Lower lobe of right lung (tissue), 2 donors: ENCODE data around the gene FTCD. TPM values are rescaled to one million over a fixed set of nuclear protein-coding genes. Genes with fewer than 3 reads are reported as not detected.

Experiments
- ATAC-seq, 2 donors: fragments of 200-7000 bp; cut with Tn5 transposase; one replicate each; pipeline ENCODE4 v1.9.1; 2020 to 2022; ENCODE audit warnings: mild to moderate bottlenecking in 2 of 2, moderate library complexity in 2 of 2
- DNase-seq: peaks from one replicate; pipeline ENCODE4 v3.0.0-alpha.2; 2020
- H3K27ac ChIP-seq: fragments of 200-600 bp; one replicate; pipeline ENCODE4 v1.8.0; 2022
- H3K27me3 ChIP-seq: fragments of 200-600 bp; one replicate; pipeline ENCODE4 v1.8.0; 2022; ENCODE audit warnings: low read depth
- H3K36me3 ChIP-seq: fragments of 200-600 bp; one replicate; pipeline ENCODE4 v1.8.0; 2022; ENCODE audit warnings: mild to moderate bottlenecking
- H3K4me1 ChIP-seq: fragments of 200-600 bp; one replicate; pipeline ENCODE4 v1.8.0; 2022
- H3K4me3 ChIP-seq: fragments of 200-600 bp; one replicate; pipeline ENCODE4 v1.8.0; 2022; ENCODE audit warnings: mild to moderate bottlenecking
- H3K9me3 ChIP-seq: fragments of 200-600 bp; one replicate; pipeline ENCODE4 v1.8.0; 2022
- intact Hi-C: fragments of 100-400 bp; cut with DNase I; formaldehyde crosslinking; loops from one replicate; pipeline ENCODE4 v1.11.0; 2022
- total RNA-seq: library from RNA; stranded (reverse); fragmentation: NEBNext Ultra II Directional; extraction: Animal tissue kit (Norgen Biotek cat#: 25700); gene quantifications from one replicate; pipeline ENCODE4 v1.2.1, GENCODE V29; 2021
- TF ChIP-seq, protein P1 (sequence below): fragments of 200-600 bp; IDR thresholded peaks from one replicate; pipeline ENCODE4 v1.8.0; 2022; ENCODE audit warnings: antibody characterized with exemption, mild to moderate bottlenecking
- donor health status: DM: no; HTN: yes; CAD: no; lungs with severe emphysema.

FTCD gene
- total RNA-seq, 1 donor from 2014 or later: 1.5 TPM

DNA sequence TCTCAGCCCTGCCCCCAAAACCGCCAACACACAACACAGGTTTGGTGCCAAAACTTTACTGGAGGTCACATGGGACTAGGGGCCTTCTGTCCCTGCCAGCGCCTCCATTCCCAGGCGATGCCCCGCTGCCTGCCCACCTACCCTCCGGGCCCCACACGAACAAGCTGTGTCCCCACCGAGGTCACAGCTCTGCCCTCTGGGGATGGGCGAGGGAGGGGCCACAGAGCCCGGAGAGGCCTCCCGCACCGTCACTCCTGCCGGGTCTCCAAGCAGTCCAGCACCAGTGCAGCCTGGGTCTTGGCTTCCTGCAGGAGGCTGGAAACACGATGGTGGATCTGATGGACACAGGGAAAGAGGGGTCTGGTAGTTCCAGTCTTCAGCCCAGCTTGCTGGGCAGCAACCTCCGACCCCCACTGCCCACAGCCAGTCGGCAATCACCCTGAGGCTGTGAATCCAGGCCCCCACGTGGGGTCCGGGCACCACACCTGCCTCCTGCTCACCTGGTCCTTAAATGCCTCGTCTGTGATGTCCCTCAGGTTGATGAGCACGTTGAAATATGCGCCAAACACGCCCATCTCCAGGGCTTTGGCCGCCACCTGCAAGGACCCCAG is 18.5 kb downstream of the FTCD start:
- TF ChIP-seq, protein P1, sequence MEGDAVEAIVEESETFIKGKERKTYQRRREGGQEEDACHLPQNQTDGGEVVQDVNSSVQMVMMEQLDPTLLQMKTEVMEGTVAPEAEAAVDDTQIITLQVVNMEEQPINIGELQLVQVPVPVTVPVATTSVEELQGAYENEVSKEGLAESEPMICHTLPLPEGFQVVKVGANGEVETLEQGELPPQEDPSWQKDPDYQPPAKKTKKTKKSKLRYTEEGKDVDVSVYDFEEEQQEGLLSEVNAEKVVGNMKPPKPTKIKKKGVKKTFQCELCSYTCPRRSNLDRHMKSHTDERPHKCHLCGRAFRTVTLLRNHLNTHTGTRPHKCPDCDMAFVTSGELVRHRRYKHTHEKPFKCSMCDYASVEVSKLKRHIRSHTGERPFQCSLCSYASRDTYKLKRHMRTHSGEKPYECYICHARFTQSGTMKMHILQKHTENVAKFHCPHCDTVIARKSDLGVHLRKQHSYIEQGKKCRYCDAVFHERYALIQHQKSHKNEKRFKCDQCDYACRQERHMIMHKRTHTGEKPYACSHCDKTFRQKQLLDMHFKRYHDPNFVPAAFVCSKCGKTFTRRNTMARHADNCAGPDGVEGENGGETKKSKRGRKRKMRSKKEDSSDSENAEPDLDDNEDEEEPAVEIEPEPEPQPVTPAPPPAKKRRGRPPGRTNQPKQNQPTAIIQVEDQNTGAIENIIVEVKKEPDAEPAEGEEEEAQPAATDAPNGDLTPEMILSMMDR: no peak
- no peak for ATAC-seq
- intact Hi-C loops: no loop called here
- Histone ChIP-seq H3K9me3 (no peaks in the 10 kb centered on the region), H3K36me3 (no peaks in the 10 kb centered on the region), H3K27me3 (peaks cover 9% of the 10 kb centered on the region), H3K4me1 (no peaks in the 10 kb centered on the region), H3K27ac (no peak overlapping the region), H3K4me3 (no peak overlapping the region)
- no peak for DNase-seq

DNA sequence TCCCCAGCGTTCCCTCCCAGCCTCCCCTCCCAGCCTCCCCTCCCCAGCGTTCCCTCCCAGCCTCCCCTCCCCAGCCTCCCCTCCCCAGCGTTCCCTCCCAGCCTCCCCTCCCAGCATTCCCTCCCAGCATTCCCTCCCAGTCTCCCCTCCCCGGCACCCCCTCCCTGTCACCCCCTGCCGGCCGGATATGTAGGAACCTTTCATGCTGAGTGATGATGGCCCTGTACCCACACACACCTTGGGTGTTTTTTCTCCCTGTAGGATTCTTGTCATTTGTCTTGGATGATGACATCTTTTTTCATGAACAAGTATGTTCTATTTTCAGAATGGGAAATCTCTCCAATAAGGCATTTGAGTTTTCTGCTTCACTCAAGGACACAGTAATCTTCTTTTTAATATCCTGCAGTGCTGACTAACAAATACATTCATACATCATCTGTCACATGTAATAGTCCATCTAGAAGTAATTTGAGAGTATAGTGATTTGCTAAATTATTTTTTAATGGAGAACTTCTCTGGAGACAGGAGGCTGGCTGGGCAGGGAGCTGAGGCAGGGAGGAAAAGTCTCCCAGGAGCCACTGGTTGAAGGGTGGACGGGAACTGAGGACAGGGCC is 19.5 kb downstream of the FTCD start:
- TF ChIP-seq, protein P1: no peak
- intact Hi-C loops: no loop called here
- Histone ChIP-seq H3K36me3 (no peaks in the 10 kb centered on the region), H3K27me3 (peaks cover 9% of the 10 kb centered on the region), H3K4me3 (no peak overlapping the region), H3K9me3 (no peaks in the 10 kb centered on the region), H3K27ac (no peak overlapping the region), H3K4me1 (no peaks in the 10 kb centered on the region)
- no peak for ATAC-seq
- no peak for DNase-seq

DNA sequence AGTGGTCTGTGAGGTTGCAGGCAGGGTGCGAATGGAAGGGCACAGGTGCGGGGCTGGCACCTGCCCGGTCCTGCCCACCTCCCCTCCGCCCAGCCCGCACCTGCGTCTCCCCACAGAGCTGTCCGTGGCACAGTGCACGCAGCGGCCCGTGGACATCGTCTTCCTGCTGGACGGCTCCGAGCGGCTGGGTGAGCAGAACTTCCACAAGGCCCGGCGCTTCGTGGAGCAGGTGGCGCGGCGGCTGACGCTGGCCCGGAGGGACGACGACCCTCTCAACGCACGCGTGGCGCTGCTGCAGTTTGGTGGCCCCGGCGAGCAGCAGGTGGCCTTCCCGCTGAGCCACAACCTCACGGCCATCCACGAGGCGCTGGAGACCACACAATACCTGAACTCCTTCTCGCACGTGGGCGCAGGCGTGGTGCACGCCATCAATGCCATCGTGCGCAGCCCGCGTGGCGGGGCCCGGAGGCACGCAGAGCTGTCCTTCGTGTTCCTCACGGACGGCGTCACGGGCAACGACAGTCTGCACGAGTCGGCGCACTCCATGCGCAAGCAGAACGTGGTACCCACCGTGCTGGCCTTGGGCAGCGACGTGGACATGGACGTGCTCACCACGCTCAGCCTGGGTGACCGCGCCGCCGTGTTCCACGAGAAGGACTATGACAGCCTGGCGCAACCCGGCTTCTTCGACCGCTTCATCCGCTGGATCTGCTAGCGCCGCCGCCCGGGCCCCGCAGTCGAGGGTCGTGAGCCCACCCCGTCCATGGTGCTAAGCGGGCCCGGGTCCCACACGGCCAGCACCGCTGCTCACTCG is 23.3 kb downstream of the FTCD start:
- H3K36me3 ChIP-seq: no peaks in the 10 kb centered on the region
- no peak overlapping the region for H3K4me3 ChIP-seq
- DNase-seq: peak; percentile 45
- no peaks in the 10 kb centered on the region for H3K9me3 ChIP-seq
- peak in 1 of 2 donors; percentile 19 for ATAC-seq
- intact Hi-C loops: no loop called here
- no peaks in the 10 kb centered on the region for H3K4me1 ChIP-seq
- H3K27ac ChIP-seq: no peak overlapping the region
- peaks cover 4% of the 10 kb centered on the region for H3K27me3 ChIP-seq
- TF ChIP-seq, protein P1: no peak

DNA sequence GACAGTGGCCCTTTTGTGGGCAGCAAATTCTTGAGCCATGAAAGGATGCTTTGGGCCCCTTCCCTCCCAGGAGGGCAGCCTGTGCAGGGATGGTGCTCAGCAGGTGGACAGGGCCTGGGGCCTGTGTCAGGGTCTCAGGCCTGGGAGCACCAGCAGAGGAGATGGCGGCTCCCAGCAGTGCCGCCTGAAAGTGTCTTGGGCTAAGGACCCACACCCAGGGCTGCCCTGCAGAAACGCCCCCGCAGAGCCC is 23.9 kb downstream of the FTCD start:
- intact Hi-C loops: no loop called here
- no peaks in the 10 kb centered on the region for H3K9me3 ChIP-seq
- no peaks in the 10 kb centered on the region for H3K27me3 ChIP-seq
- no peak for ATAC-seq
- TF ChIP-seq, protein P1: no peak
- no peak overlapping the region for H3K27ac ChIP-seq
- no peaks in the 10 kb centered on the region for H3K36me3 ChIP-seq
- no peak overlapping the region for H3K4me3 ChIP-seq
- H3K4me1 ChIP-seq: no peaks in the 10 kb centered on the region
- DNase-seq: no peak

DNA sequence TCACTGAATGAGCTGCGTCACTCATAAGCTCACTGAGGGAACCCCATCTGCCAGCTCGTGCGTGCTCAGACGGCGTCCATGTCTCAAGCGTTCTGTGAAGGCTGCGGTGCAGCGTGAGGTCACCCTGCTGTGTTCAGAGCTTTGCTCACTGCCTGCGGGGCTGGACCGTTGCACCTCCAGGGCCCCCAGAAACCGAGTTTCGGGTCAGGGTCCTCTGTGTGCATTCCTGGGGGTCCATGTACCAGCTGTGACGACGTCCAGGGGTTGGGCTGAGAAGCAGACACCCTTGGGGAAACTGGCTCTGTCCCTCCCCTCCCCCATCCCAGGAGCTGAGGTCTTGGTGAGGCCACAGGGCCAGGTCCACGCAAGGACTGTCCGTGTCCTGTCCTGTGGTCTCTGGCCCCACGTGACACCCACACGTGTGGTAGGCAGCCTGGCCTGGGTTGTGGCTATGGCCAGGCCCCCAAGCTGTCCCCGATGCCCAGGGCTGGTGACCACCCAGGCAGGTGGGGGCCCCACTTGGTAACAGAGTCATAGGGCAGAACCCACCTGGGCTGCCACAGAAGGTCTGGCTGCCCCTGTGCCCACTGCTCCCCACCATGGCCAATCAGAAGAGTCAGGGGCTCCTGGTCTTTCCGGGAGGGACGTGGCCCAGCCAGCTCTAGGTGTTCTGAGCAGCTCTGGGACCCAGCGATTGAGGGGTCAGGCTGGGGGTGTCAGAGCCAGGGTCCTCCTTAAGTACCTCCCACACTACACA is 24.4 kb downstream of the FTCD start:
- Histone ChIP-seq H3K27me3 (no peaks in the 10 kb centered on the region), H3K4me1 (no peaks in the 10 kb centered on the region), H3K9me3 (no peaks in the 10 kb centered on the region), H3K4me3 (no peak overlapping the region), H3K27ac (no peak overlapping the region), H3K36me3 (no peaks in the 10 kb centered on the region)
- TF ChIP-seq, protein P1: no peak
- peak; percentile 40 for DNase-seq
- intact Hi-C loops: no loop called here
- ATAC-seq: peak in 1 of 2 donors; percentile 15
